Mesendoderm (in vitro differentiated cells): ENCODE measurements around the gene CHST1.

Source experiments
- DNase-seq: peaks from one replicate; pipeline ENCODE4 v3.0.0; 2013
- H2AK5ac ChIP-seq: 2 replicates; pipeline ENCODE4 v1.6.1; 2013; ENCODE audit warnings: low read length, inconsistent platforms
- H2BK120ac ChIP-seq: 2 replicates; pipeline ENCODE4 v1.6.1; 2013; ENCODE audit warnings: low read depth, mild to moderate bottlenecking, low read length, moderate library complexity, mixed read lengths
- H2BK15ac ChIP-seq: replicated peaks from 2 replicates; pipeline ENCODE4 v1.6.1; 2013; ENCODE audit warnings: low read depth, mild to moderate bottlenecking, moderate library complexity
- H2BK5ac ChIP-seq: 2 replicates; pipeline ENCODE4 v1.6.1; 2013; ENCODE audit warnings: low read length, inconsistent platforms
- H3K18ac ChIP-seq: 2 replicates; pipeline ENCODE4 v1.6.1; 2013; ENCODE audit warnings: mild to moderate bottlenecking, low read length, mixed read lengths
- H3K23ac ChIP-seq: one replicate; pipeline ENCODE4 v1.6.1; 2013; ENCODE audit warnings: low read length
- H3K27ac ChIP-seq: 2 replicates; pipeline ENCODE4 v1.5.1; 2013; ENCODE audit warnings: low read depth, mild to moderate bottlenecking, inconsistent platforms, low read length, moderate library complexity
- H3K27me3 ChIP-seq: 2 replicates; pipeline ENCODE4 v1.6.1; 2013; ENCODE audit warnings: low read length, control low read depth, mild to moderate bottlenecking, inconsistent platforms; ENCODE audit not compliant: insufficient read depth, poor library complexity
- H3K36me3 ChIP-seq: 2 replicates; pipeline ENCODE4 v1.6.1; 2013; ENCODE audit warnings: low read length, inconsistent platforms; ENCODE audit not compliant: control insufficient read depth, insufficient read depth
- H3K4ac ChIP-seq: one replicate; pipeline ENCODE4 v1.6.1; 2013; ENCODE audit warnings: low read depth, mild to moderate bottlenecking, low read length, moderate library complexity
- H3K4me1 ChIP-seq: 2 replicates; pipeline ENCODE4 v1.6.1; 2013; ENCODE audit warnings: low read depth, low read length, inconsistent platforms; ENCODE audit not compliant: control insufficient read depth
- H3K4me2 ChIP-seq: 2 replicates; pipeline ENCODE4 v1.6.1; 2013; ENCODE audit warnings: low read length
- H3K4me3 ChIP-seq: 2 replicates; pipeline ENCODE4 v1.5.1; 2013; ENCODE audit warnings: mild to moderate bottlenecking, low read length
- H3K56ac ChIP-seq: one replicate; pipeline ENCODE4 v1.6.1; 2013; ENCODE audit warnings: low read length
- H3K79me1 ChIP-seq: 2 replicates; pipeline ENCODE4 v1.6.1; 2013; ENCODE audit warnings: low read length, inconsistent platforms
- H3K79me2 ChIP-seq: 2 replicates; pipeline ENCODE4 v1.6.1; 2013; ENCODE audit warnings: mild to moderate bottlenecking, low read length; ENCODE audit not compliant: control insufficient read depth, insufficient read depth
- H3K9ac ChIP-seq: 2 replicates; pipeline ENCODE4 v1.6.1; 2013; ENCODE audit warnings: low read length, inconsistent platforms
- H4K5ac ChIP-seq: one replicate; pipeline ENCODE4 v1.6.1; 2013; ENCODE audit warnings: low read length
- H4K8ac ChIP-seq: one replicate; pipeline ENCODE4 v1.6.1; 2013; ENCODE audit warnings: low read depth, mild to moderate bottlenecking, control low read depth, low read length, moderate library complexity
- WGBS: extraction: QIAGEN DNeasy Blood & Tissue Kit; methylation state at CpG from one replicate; pipeline ENCODE4 v1.1.7; 2013; ENCODE audit warnings: low lambda C conversion rate, missing lambda C conversion rate; ENCODE audit not compliant: insufficient coverage; ENCODE audit errors: extremely low coverage; 5-methylcytosine and 5-hydroxymethylcytosine counted together

CHST1 gene

DNA sequence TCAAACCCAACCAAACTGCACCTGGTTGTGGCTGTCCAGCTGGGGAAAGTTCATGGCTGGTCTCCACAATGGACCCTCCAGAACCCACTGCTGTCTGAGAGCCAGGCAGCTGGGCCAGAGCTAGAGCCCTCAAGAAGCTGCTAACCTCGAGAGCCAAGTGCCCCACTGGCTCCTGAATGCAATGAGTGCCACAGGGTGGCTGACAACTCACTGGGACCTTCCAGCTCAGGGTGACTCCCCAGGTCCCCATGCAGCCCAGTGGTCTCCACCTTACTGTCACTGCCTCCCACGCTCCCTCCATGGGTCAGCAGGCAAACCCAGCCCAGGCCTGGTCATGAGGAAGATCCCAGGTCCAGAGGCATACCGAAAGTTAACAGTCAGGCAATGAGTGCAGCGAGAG, 8.0 kb upstream of the CHST1 start:
- H4K5ac ChIP-seq, result no peak overlapping the region
- H2BK15ac ChIP-seq, result no peak overlapping the region
- no peak overlapping the region for H3K56ac ChIP-seq
- no peak overlapping the region for H3K18ac ChIP-seq
- no peak overlapping the region for H4K8ac ChIP-seq
- no peak overlapping the region for H3K4ac ChIP-seq
- no peak overlapping the region for H2AK5ac ChIP-seq
- H3K79me2 ChIP-seq, result no peaks in the 10 kb centered on the region
- no peak overlapping the region for H2BK5ac ChIP-seq
- H3K23ac ChIP-seq, result no peak overlapping the region
- DNase-seq, result no peak
- WGBS, result no CpG with 5 or more reads among the region's 4 CpGs
- no peak overlapping the region for H3K9ac ChIP-seq
- no peak overlapping the region for H3K27ac ChIP-seq
- H3K36me3 ChIP-seq, result no peaks in the 10 kb centered on the region
- H3K4me3 ChIP-seq, result no peak overlapping the region
- no peaks in the 10 kb centered on the region for H3K79me1 ChIP-seq
- no peaks in the 10 kb centered on the region for H3K27me3 ChIP-seq
- no peaks in the 10 kb centered on the region for H3K4me1 ChIP-seq
- no peak overlapping the region for H2BK120ac ChIP-seq
- H3K4me2 ChIP-seq, result no peak overlapping the region

DNA sequence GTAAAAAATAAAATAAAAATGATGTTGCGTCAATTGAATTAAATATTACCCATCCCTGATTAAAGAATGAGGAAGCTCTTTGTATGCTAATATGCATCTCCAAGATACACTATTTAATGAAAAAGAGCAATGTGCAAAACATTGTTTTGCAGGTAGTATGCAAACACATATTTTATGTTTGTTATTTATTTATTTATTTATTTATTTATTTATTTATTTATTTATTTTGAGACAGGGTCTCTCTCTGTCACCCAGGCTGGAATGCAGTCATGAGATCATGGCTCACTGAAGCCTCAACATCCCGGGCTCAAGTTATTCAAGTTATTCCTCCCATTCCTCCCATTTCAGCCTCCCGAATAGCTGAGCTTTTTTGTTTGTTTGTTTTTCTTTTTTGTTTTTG, 7.2 kb upstream of the CHST1 start:
- Histone ChIP-seq H3K4me3 (no peak overlapping the region), H2BK15ac (no peak overlapping the region), H2AK5ac (no peak overlapping the region), H3K79me1 (no peaks in the 10 kb centered on the region), H3K4me1 (no peaks in the 10 kb centered on the region), H2BK5ac (no peak overlapping the region), H4K8ac (no peak overlapping the region), H3K27ac (no peak overlapping the region), H3K9ac (no peak overlapping the region), H3K79me2 (no peaks in the 10 kb centered on the region), H2BK120ac (no peak overlapping the region), H3K4ac (no peak overlapping the region), H3K18ac (no peak overlapping the region), H4K5ac (no peak overlapping the region), H3K36me3 (no peaks in the 10 kb centered on the region), H3K27me3 (no peaks in the 10 kb centered on the region), H3K4me2 (no peak overlapping the region), H3K23ac (no peak overlapping the region), H3K56ac (no peak overlapping the region)
- no peak for DNase-seq
- no CpG with 5 or more reads among the region's 3 CpGs for WGBS

DNA sequence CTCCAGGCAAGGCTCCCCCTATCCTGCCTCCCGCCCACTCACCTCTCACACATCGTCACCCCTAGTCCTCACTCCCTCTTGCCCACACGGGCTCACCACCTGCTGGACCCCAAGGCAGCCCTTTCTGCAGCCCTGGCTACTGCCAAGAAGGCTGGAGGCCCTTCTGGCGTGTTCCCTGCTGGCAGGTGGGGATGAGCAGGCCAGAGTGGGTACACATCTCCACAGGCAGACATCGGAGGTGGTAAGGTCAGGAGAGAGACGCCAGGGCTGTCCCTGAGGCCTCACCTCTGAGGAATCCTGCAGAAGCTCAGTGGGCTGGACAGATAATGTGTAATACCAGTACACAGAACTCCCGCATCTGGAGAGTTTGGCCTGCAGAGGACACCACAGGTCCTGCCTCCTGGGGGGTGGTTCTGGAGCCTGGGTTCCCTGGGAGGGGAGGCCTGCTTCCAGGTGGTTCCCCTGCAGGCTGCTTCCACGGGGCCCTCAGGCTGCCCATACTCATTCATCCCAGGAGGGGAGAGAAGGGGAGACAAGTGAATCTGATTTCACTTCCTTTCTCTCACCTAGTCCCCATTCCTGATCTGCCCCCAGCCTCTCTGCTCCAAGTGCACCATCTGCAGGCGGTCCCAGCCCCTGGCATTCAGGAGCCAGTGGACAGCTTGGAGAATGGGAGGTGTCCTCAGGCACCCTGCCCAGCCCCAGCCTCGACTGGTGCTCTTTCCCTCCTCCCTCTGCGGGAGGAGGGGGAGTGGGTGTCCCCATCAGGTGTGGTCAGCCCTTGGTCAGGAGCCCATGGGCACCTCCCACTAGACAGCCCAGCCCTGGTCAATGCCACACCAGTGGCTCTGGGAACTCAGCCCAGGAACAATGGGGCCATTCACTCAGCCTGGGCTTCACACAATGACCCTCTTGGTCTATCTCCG, 6.1 kb upstream of the CHST1 start:
- H2AK5ac ChIP-seq, result no peak overlapping the region
- no peak overlapping the region for H3K56ac ChIP-seq
- no peak overlapping the region for H2BK120ac ChIP-seq
- no peak overlapping the region for H3K4me3 ChIP-seq
- H4K8ac ChIP-seq, result no peak overlapping the region
- no peaks in the 10 kb centered on the region for H3K79me1 ChIP-seq
- no peak overlapping the region for H2BK5ac ChIP-seq
- H3K27me3 ChIP-seq, result no peaks in the 10 kb centered on the region
- no peak overlapping the region for H4K5ac ChIP-seq
- no peak overlapping the region for H3K27ac ChIP-seq
- H3K9ac ChIP-seq, result no peak overlapping the region
- H3K4ac ChIP-seq, result no peak overlapping the region
- H2BK15ac ChIP-seq, result no peak overlapping the region
- H3K4me2 ChIP-seq, result no peak overlapping the region
- no CpG with 5 or more reads among the region's 12 CpGs for WGBS
- H3K79me2 ChIP-seq, result no peaks in the 10 kb centered on the region
- no peak overlapping the region for H3K23ac ChIP-seq
- no peaks in the 10 kb centered on the region for H3K36me3 ChIP-seq
- no peaks in the 10 kb centered on the region for H3K4me1 ChIP-seq
- no peak overlapping the region for H3K18ac ChIP-seq
- no peak for DNase-seq

DNA sequence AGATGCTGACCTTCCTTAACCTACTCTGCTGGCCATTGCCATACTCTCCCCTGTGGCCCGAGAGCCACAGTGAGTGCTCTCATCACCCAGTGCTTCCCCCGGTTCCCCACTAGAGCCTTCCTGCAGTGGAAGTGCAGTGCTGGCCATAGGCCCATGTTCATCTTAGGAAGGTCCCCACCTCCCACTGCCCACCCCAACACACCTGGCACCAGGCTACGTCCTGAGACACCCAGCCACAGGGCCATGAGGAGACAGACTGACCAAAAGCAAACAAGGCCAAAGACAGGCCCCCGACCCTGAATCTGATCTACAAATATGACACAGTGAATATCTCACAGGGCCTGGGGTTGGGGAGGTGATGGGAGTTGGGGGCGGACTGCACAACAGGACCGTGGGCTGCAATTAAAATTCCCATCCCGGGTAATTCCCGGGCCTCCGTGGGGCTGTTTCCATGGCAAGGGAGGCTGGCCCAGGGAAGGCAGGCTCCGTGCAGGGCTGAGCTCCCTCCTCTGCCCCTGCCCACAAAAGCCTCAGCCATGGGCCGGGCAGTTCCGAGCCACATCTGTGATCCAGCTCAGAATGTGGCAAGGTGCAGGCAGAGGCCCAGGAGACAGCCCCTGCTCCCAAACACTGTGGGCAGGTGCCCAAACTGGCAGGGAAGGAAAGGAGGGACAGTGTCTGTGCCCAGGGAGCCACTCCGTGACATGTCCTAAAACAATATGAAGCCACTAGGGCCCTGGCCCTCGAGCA, 5.1 kb upstream of the CHST1 start:
- no peaks in the 10 kb centered on the region for H3K79me2 ChIP-seq
- H2BK5ac ChIP-seq, result no peak overlapping the region
- no peaks in the 10 kb centered on the region for H3K36me3 ChIP-seq
- H3K4me2 ChIP-seq, result no peak overlapping the region
- H3K9ac ChIP-seq, result no peak overlapping the region
- no peak overlapping the region for H3K27ac ChIP-seq
- H2BK120ac ChIP-seq, result no peak overlapping the region
- no peaks in the 10 kb centered on the region for H3K4me1 ChIP-seq
- H2BK15ac ChIP-seq, result no peak overlapping the region
- no peak overlapping the region for H3K4ac ChIP-seq
- no CpG with 5 or more reads among the region's 14 CpGs for WGBS
- H3K18ac ChIP-seq, result no peak overlapping the region
- H3K27me3 ChIP-seq, result no peaks in the 10 kb centered on the region
- H3K4me3 ChIP-seq, result no peak overlapping the region
- no peaks in the 10 kb centered on the region for H3K79me1 ChIP-seq
- no peak overlapping the region for H4K8ac ChIP-seq
- no peak overlapping the region for H3K23ac ChIP-seq
- no peak for DNase-seq
- no peak overlapping the region for H3K56ac ChIP-seq
- H4K5ac ChIP-seq, result no peak overlapping the region
- H2AK5ac ChIP-seq, result no peak overlapping the region

DNA sequence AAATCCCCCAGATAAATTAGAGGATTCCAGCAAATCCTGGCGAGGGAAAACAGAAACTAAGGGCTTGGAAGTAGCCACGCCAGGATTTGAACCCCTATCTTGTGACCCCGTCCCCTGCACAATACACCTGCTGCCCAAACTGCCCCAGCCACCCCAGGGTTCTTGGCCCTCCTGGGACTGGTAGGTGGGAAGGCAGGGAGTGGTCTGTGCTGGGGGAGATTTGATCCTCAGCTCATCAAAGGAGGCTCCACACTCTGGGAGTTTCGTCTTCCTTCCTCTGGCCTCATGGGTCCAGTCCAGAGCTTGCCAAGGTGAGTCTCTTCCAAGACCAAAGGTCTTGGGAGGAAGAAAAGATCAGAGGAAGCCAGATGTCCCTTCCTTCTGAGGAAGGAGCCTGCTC, 4.5 kb upstream of the CHST1 start:
- no peak overlapping the region for H3K27ac ChIP-seq
- H2BK120ac ChIP-seq, result no peak overlapping the region
- H4K5ac ChIP-seq, result no peak overlapping the region
- no peak overlapping the region for H3K4ac ChIP-seq
- no peaks in the 10 kb centered on the region for H3K4me1 ChIP-seq
- no peak overlapping the region for H3K18ac ChIP-seq
- no peak overlapping the region for H4K8ac ChIP-seq
- H2AK5ac ChIP-seq, result no peak overlapping the region
- H3K79me1 ChIP-seq, result no peaks in the 10 kb centered on the region
- H3K79me2 ChIP-seq, result no peaks in the 10 kb centered on the region
- no peak overlapping the region for H3K9ac ChIP-seq
- no CpG with 5 or more reads among the region's 4 CpGs for WGBS
- H3K56ac ChIP-seq, result no peak overlapping the region
- H3K4me3 ChIP-seq, result no peak overlapping the region
- H2BK15ac ChIP-seq, result no peak overlapping the region
- no peak for DNase-seq
- no peak overlapping the region for H2BK5ac ChIP-seq
- no peaks in the 10 kb centered on the region for H3K27me3 ChIP-seq
- H3K36me3 ChIP-seq, result no peaks in the 10 kb centered on the region
- no peak overlapping the region for H3K23ac ChIP-seq
- H3K4me2 ChIP-seq, result no peak overlapping the region
